GM06990 (cell line): ENCODE measurements around the gene SUPT3H.

ENCODE experiments used
- DNase-seq: peaks from one replicate; pipeline ENCODE4 v3.0.0-alpha.2; 2011; ENCODE audit not compliant: insufficient read length; ENCODE audit errors: extremely low read depth
- H3K27me3 ChIP-seq: replicated peaks from 2 replicates; pipeline ENCODE4 v1.6.0; 2011; ENCODE audit warnings: low read length; ENCODE audit not compliant: control insufficient read depth, insufficient read depth
- H3K36me3 ChIP-seq: 2 replicates; pipeline ENCODE4 v1.5.1; 2011; ENCODE audit warnings: low read length; ENCODE audit not compliant: control insufficient read depth, insufficient read depth
- H3K4me3 ChIP-seq: replicated peaks from 2 replicates; pipeline ENCODE4 v1.5.1; 2011; ENCODE audit warnings: low read depth, mild to moderate bottlenecking, control low read depth, low read length
- TF ChIP-seq, protein P1 (sequence below): IDR thresholded peaks from 2 replicates; pipeline ENCODE4 v1.5.1; 2011; ENCODE audit warnings: low read length, control low read depth, mild to moderate bottlenecking, inconsistent platforms; ENCODE audit not compliant: insufficient read depth, poor library complexity, severe bottlenecking

SUPT3H gene

DNA sequence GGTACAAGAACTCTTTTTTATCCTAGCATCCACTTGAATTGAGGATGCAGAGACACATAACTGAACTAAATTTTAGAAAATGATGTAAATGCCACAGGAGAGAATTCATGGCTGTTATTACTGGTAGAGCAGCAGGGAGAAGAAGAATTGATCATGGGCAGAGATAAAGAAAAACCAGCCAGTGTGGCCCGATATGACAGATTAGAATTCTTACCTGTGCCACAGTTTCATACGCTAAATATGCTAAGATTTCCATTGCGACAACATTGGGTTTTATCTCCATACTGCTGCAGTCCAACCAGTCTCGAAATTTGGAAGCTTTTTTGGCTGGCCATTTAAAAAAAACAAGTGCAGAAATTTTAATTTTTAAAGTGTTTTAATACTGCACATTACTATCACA is 423.5 kb downstream of the SUPT3H start:
- Histone ChIP-seq H3K4me3 (no peak overlapping the region), H3K27me3 (no peaks in the 10 kb centered on the region), H3K36me3 (no peaks in the 10 kb centered on the region)
- TF ChIP-seq, protein P1, sequence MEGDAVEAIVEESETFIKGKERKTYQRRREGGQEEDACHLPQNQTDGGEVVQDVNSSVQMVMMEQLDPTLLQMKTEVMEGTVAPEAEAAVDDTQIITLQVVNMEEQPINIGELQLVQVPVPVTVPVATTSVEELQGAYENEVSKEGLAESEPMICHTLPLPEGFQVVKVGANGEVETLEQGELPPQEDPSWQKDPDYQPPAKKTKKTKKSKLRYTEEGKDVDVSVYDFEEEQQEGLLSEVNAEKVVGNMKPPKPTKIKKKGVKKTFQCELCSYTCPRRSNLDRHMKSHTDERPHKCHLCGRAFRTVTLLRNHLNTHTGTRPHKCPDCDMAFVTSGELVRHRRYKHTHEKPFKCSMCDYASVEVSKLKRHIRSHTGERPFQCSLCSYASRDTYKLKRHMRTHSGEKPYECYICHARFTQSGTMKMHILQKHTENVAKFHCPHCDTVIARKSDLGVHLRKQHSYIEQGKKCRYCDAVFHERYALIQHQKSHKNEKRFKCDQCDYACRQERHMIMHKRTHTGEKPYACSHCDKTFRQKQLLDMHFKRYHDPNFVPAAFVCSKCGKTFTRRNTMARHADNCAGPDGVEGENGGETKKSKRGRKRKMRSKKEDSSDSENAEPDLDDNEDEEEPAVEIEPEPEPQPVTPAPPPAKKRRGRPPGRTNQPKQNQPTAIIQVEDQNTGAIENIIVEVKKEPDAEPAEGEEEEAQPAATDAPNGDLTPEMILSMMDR: no peak
- DNase-seq: no peak

DNA sequence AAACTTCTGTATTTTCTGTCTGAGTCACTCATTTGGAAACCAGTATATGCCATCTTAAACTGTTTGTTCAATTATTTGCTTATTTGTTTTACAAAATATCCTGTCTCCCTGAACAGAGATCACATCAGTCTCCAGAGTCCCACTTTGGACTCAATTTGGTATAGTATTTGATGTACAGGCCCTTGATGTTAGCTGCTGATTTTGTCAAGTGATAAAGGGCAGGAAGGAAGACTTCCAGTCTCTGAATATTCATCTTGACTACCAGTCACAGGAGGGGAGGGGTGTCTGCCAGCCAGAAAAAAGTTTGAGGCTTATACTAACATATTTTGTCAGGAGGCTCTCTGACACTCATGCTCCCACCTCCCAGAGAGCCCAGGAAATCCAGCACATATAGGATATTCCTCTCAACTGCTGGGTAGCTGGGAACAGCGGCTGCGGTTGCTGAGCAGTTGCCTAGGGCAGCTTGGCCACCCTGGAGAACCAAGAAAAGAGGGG is 426.4 kb downstream of the SUPT3H start:
- Histone ChIP-seq H3K36me3 (no peaks in the 10 kb centered on the region), H3K4me3 (no peak overlapping the region), H3K27me3 (no peaks in the 10 kb centered on the region)
- TF ChIP-seq, protein P1: no peak
- no peak for DNase-seq

DNA sequence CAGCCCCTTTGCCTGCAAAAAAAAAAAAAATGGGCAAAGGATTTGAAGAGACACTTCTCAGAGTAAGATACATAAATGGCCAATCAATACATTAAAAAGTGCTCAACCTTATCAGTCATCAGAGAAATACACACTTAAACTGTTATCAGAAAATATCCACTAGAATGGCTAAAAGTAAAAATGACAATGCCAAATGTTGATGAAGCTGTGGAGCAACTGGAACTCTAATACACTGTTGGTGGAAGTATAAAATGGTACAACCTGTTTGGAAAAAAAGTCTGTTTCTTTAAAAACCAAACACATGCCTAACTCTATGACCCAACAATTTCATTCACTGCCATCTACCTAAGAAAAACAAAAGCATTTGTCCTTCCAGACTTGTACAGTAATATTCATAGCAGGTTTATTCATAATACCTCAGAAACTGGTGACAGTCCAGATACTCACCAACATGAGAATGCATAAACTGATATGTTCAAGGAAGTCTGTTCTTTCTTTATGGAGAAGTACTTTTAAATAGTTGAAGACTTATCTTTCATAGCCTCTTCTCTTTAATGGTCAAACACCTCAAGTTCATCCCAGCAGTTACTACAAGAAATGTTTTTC is 428.0 kb downstream of the SUPT3H start:
- DNase-seq: no peak
- no peaks in the 10 kb centered on the region for H3K36me3 ChIP-seq
- H3K4me3 ChIP-seq: no peak overlapping the region
- H3K27me3 ChIP-seq: no peaks in the 10 kb centered on the region
- TF ChIP-seq, protein P1: no peak

DNA sequence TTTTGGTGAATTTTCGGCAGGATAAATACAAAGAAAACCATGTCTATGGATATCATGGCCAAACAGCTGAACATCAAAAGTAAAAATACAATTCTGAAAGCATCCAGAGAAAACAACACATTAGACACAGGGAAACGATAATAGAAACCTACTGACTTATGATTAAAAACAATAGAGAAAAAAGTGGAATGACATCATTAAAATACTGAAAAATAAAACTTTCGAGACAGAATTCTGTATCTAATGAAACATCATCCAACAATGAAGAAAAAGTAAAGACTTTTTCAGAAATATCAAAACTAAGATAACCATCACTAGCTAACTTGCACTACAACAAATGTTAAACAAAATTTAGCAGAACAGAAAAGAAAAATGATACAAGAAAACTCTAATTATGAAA is 434.2 kb downstream of the SUPT3H start:
- Histone ChIP-seq H3K36me3 (no peaks in the 10 kb centered on the region), H3K4me3 (no peak overlapping the region), H3K27me3 (no peaks in the 10 kb centered on the region)
- TF ChIP-seq, protein P1: no peak
- no peak for DNase-seq

DNA sequence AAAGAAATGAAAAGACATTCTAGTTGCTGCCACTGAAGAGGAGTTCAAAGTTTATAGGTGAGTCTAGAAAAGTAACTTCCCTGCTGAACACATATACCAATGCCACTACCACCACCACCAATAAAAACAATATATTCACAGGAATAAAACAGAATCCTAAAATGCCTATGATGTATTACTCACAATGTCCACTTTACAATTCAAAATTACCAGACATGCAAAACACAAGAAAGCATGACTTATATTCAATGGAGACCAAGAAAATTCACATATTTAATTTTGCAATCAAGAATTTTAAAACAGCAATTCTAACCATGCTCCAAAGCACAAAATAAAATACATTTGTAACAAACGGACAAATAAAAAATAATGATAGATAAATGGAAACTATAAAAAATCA is 434.9 kb downstream of the SUPT3H start:
- TF ChIP-seq, protein P1: no peak
- Histone ChIP-seq H3K36me3 (no peaks in the 10 kb centered on the region), H3K4me3 (no peak overlapping the region), H3K27me3 (no peaks in the 10 kb centered on the region)
- DNase-seq: no peak

DNA sequence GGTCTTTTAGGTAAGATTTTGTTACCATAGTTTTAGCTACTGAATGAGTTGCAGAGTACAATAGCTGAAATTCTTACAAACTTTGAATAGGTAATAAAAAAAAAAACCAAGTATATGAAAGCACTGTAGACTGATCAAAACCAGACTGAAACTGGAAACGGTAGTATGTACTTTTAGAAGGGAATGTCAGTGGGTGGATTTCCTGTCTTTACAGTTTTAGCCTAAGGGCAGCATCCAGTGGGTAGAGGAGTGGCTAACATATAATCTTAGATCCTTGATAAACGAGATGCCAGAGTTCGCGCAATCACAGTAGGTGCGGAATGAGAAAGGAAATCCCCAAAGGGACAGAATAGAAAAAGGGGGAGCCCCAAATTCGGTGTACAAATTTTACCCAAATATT is 435.5 kb downstream of the SUPT3H start:
- DNase-seq: no peak
- no peaks in the 10 kb centered on the region for H3K36me3 ChIP-seq
- TF ChIP-seq, protein P1: no peak

More for the DNA sequence above, 435.5 kb downstream of the SUPT3H start:
- H3K27me3 ChIP-seq: no peaks in the 10 kb centered on the region
- H3K4me3 ChIP-seq: no peak overlapping the region
